GM18867 (cell line): ENCODE data around the gene SARDH.

ENCODE experiments used
- ATAC-seq: cut with Tn5 transposase; IDR thresholded peaks from one replicate; pipeline ENCODE4 v1.9.1; 2021; ENCODE audit warnings: mild to moderate bottlenecking, moderate library complexity; ENCODE audit not compliant: unreplicated experiment

Gene SARDH

DNA sequence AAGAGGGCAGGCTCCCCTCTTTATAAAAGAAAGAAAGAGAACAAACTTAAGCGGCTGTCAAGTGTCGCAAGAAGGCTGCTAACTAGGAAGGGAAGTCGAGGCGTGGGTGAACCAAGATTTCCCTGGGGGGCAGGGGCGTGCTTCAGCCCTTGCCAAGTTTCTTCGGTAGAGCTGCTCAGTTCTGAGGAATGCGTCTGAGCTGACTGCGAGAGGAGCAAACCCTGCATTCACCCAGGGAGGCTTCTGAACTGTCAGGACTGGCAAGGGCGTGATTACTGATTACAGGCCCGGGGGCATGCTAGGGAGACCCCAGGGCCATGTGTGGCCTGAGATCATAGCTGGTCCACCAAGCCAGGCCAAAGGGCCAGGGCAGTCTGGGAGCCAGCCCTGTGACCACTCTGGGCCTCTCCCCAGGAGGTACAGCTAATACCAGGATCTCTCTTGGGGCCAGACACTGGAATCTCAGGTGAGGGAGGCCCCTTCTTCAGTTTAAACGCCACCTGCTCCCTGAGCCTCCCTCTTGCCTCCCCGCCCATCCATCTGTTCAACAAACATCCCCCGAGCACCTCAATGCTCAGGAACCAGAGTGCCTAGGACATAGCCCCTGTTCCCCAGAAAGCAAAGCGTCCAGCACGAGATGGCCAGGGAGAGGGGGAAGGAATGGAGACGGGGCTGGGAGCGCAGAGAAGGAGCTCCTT, 30.9 kb downstream of the SARDH start:
- ATAC-seq, result no peak

DNA sequence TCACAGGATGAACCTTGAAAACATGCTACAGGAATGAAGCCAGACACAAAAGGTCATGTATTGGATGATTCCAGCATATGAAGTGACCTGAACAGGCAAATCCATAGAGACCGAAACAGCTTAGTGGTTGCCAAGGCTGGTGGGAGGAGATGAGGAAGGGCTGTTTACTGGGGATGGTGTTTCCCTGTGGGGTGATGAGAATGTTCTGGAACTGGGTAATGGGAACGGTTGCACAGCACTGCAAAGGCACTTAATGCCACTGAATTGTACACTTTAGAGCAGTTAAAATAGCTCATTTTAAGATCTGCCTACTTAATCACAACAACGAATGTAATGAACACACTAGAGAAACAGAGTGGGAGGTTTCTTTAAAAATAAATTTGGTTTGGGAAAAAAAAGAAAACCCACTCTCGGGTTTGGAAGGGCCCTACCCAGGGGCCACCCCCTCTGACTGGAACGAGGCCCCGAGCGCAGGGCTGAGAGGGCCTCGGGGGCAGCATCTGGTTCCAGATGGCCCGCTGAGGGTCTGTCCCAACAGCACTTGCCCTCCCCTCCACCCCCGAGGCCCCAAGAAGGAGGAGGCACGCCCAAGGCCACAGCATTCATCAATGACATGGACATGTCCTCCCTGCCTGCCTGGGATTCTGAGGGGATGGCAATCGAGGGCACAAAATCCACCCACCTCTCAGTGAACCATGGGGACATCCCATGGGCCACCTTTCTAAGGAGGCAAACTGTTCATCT, 31.7 kb downstream of the SARDH start:
- no peak for ATAC-seq

DNA sequence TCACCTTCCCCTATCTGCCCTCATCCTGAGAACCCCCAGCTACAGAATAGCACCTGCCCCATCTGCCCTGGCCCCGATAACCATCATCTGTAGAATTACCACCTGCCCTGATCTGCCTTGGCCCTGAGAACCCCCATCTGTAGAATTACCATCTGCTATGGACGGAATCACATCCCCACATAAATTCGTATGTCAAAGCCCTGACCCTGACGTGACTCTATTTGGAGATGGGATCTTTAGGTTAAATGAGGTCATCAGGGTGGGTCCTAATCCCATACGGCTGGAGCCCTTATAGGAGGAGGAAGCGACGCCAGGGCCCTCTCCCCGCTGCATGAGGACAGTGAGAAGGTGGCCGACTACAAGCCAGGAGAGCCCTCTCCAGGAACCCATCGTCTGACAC, 32.6 kb downstream of the SARDH start:
- no peak for ATAC-seq

DNA sequence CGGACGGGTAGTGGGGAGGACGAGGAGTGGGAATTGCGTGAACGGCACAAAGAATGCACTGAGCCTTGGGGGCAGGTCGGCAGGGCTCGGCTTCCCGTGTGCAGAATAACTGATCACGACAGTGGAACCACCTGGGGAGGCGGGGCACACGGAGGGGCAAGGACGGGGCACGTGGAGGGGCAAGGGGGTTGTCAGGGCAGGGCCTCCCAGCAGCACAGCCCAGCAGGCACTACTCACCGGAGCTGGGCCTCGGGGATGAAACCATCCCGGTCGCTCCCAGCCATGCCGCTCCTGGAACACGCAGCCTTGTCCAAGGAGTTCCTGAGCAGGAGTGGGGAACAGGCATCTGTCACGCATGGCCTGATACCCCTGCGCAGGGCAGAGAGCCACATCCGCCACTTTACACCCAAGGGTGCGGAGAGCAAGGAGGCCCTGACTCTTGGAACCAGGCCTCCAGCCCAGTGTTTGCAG, 33.4 kb downstream of the SARDH start:
- ATAC-seq, result no peak

DNA sequence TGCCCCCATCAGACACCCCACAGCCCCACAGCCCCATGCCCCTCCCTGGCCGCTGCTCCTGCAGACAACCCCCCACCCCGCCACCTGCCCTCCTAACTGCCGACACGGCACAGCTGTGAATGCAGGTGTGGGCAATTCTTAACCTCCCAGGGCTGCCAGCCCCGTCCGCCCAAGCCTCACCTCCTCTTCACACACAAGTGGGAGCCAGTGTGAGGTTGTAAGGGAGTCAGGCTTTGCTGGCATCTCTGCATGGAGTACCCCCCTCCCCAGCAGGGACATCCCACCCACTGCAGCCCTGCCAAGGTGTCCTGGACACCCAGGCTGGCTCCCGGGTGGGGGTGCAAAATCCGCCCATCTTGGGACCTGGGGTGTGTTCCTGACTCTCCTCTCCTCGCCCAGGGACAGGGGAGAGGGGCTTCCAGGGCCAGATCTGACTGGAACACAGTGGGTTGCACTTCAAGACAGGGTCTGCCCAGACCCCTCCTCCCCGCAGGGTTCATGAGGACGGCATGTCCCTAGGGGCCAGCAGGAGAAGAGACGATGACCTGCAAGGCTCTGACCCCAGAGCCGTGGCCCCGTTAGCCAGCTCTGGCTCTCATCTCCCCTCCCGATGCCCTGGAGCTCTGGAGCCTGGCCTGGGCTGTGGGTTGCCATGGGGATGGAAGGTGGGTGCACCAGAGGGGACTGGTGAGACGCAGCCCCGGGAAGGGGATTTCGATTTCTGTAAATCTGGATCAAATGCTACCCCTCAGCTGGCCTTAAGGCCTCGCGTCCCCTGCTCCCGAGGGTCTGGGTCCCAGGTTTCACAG, 34.4 kb downstream of the SARDH start:
- ATAC-seq, result no peak

DNA sequence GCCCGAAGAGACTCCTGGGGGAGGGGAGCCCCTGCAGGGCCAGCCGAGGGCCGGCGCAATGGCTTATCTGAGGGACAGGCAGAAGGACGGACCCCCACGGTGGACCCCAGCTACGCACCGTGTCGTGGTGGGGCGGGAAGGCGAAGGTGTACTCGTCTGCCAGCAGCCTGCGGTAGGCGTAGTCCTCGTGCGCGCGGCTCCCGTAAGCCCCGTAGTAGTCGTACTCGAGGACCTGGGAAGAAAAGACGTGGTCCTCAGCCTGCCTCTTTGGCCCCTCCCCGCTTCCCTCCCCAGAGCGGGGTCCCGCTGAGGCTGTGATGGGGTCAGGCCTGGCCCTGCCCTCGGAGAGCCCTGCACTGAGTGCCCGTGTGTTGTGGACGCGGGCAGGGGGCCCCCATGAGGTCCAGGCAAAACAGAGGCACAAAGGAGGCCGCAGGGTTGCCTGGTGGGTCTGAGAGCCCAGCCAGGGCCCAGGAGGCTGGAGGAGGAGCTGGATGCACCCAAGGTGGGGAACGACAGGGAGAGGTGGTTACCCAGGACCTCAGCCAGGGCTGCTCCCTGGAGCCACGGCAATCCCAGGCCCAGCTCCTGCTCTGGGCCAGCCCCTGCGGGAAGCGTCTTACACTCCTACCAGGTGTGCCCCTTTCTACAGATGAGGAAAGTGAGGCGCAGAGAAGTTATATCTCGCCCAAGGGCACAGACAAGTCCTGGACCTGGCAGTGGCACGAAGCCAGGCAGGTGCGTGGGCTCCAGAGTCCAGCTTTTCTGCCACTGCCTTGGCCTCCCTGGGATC, 35.2 kb downstream of the SARDH start:
- ATAC-seq, result no peak

DNA sequence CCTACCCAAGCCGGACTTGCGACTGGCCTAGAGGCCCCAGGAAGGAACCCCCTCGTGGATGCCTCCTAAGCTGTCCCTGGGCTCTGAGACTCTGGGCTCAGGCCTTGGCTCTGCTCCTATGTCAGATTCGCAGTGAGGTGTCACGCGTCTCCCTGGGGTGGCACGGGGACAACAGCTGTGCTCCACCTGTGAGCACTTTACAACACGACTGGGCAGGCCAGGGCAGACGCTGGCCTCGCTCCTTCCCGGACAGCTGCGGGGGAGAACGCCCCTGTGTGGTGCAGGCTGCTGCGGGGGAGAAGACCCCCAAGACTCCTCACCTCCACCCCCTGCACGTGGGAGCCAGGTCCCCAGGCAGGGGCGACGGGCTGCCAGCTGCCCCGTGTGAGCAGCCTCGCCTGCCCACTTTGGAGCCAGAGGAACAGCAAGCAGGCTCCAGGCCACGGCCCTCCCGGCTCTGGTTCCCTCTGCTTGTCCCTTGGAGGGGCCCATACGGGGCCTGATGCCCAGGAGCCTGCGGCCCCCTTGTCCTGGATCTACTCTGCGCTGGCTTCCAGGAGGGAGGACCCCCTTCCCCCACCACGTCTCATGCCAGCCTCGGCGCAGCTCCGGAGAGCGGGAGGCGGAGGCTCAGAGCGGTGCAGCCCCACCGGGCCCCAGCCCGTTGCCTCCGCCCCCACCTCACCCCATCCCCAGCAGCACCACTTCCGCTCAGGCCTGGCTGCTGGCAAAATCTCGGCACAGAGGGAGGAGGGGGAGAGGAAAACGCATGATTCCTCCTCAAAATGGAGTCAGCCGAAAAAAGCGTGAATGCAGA, 36.0 kb downstream of the SARDH start:
- no peak for ATAC-seq

DNA sequence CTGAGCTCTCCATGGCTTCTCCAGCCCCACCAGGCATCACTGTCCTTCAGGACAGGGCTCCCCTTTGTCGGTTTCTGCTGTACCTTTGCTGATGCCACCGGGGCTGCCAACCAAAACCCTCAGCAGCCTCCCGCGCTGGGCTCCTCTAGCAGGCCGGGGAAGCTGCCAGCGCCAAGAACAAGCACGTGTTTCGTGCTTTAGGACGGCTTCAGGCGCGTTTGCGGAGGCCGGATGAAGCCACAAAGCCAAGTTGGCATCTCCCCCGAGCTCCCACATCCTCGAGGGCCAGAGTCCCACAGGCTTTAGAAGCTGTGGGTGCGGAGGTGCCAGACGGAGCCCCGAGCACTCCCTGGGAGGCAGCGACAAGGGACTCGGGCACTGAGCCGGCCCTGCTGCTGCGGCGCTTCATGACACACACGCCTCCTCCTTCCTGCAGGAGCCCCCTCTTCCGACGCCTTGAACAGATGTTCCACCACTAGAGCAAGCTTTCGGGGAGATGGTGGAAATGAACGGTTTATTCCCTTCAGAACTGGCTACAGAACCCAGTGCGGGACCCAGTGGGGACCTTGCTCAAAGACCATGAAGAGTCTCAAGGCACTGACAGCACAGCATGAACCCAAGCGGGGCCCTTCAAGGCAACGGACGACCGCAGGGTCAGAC, 36.7 kb downstream of the SARDH start:
- ATAC-seq, result no peak

DNA sequence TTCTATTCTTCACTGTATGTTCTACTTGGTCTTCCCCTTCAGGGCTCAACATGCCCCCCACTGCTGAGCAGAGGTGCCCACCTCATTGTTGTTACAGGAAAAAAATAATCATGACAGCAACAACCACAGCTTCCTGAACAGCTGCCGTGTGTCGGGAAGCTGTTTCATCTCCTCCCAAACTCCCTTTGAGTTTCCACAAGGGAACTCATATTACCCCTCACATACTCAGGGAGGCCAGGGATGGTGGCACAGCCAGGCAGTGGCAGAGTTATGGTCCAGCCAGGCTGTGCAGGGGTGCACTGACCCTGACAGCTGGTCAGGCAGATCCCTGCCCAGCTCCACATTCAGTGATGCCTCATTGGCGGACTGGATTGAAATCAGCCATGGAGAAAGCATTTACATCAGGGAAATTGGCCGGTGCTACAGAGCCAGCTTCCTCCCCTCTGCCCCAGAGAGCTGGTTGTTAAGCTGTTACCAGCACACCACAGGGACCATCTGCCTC, 37.3 kb downstream of the SARDH start:
- no peak for ATAC-seq

DNA sequence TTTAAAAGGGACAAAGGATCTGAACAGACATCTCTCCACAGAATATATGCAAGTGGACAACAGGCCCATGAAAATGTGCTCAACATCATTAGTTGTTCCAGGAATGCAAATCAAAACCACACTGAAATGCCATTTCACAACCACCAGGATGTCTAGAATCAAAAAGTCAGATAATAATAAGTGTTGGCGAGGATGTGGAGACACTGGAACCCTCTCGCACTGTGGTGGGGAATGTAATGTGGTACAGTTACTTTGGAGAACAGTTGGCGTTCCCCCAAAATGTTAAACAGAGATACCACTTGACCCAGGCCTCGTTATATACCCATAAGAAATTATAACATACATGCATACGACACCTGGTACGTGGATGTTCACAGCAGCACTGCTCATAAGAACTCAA, 38.6 kb downstream of the SARDH start:
- no peak for ATAC-seq

DNA sequence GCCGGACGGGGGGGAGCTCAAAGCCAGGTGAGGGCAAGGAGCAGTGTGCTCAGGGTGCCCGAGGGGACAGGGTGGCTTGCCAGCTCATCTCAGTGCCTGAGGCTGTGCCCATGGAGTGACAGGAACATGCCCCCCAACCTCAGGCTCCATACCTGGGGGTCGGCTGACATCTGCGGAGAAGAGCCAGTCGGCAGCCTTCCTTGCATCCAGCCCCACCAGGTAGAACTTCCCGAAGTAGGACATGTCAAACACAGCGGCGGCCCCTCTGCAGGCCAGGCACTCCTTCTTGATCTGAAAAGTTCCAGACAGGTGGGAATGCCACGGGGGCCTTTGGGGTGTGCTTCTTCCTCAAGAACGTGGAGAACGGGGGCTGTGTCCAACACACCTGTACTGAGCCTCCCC, 42.1 kb downstream of the SARDH start:
- ATAC-seq, result no peak

DNA sequence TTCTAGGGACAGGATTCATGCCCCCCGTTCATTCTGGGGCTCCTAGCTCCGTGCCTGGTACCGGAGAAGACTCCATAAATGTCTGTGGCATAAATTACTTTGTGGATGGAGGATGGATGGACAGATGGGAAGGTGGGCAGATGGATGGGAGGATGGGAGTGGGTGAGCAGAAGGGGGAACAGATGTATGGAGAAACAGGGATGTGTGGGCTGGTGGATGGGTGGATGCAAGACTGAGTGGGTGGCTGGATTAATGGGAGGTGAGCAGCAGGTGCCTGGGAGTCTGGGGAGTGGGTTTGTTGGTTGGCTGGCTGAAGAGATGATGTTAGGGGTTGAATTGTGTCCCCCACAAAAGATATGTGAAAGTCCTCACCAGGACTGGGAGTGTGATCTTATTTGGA, 43.5 kb downstream of the SARDH start:
- no peak for ATAC-seq

DNA sequence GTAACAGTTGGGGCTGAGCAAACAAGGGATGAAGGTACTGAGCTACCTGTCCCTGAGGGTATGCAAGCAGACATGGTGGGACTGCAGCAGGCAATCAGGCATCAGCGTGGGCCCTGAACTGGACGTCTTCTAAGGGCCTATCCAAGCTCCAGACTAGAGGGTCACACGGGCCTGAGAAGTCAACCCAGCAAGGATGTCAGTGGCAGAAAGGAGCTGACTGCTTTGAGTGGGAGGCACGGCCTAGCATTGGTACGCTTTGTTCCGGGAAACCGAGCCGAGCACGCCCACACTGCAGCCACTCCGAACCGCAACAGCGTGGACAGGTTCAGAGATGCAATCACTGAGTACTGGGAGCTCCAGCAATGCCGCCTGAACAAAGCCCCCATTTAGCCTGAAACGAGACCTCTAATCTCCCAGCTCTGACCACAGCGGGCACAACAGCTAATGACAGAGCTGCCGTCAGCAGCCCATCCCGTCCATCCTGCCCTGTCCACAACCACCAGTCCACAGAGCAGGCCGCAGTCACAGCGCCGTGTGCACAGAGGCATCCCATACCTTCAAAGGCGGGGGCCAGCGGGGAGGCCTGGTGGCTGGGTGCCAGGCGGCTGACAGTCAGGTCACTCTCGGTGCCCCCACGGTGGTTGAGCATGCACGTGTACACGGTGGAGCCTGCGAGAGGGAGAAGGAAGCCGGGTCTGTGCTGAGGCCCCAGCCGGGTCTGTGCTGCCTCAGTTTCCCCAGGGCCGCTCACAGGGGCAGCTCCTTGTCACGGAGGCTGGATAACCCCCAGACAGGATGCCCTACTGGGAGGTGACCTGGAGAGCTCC, 44.2 kb downstream of the SARDH start:
- ATAC-seq, result no peak

DNA sequence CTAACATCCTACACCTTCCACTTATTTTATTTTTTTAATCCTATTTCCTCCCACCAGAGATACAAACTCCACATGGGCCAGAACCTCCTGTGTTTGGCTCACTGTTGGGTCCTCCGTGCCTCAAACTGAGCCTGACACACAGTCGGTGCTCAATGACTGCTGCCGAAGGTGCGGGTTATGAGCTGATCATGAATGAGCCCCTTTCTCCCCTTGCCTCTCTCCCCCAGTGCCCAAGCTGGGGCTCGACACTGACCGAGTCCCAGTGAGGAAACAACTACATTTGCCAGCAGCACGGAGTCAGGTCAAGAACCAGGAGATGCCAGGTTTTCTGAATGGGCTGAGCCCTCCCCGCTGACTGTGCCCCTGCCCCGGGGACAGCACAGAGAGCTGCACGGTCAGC, 45.0 kb downstream of the SARDH start:
- ATAC-seq, result no peak

DNA sequence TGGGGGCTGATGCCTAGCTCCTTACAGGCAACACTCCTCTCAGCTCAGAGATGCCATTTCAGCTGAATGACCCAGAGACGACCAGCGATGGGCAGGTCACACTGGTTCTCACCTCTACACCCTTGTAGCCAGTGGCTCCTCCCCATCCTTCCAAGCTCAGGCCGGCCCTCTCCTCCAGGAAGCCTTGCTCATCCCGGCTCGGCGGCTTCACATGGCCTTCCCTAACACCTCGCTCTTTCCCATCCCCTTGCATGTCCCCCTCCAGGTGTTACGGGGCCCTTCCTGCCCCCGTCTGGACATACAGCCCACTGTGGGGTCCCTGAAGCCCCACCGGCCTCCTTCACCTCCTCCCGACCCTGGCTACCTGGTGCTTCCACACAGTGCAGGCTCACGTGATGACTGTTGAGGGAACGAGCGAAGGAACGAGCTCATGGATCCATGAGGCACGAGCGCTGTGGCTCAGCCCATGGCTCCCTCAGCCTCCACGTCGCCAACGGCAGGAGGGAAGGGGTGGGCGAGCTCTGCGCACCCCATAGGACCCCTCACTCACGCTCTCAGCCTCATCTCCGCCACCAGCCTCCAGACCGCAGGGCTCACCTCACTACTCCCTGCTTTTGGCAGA, 45.7 kb downstream of the SARDH start:
- ATAC-seq, result no peak

DNA sequence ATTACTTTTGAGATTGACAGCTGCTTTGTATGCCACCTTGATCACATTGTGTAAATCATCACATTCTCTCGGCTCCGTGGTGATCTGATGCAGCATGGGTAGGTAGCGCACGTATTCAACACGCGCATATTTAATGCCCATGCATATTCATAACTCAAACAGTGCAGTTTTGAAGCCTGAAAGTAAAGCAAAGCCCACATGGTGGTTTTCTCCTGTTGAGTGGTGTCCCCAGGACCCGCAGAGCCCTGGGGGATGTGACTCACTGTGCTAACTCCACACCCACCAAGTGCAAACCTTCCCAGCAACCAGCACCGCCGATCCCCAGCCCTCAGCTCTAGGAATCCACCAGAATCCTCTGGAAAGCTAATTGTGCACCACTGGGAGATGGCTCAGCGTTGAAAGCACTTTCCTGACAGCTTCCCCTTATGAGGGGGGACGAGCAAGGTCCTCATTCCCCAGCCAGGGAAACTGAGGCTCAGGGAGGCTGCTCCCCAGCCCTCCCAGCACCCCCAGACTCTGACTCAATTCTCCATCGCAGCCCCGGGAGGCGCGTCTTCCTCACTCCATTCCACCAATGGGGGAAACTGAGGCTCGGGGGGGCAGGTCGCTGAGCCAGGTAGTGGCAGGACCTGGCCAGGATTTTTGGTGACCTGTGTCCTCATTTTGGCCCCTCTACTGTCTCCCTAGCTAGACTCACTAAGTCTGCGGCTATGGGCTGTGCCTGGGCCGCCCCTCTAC, 46.4 kb downstream of the SARDH start:
- no peak for ATAC-seq

DNA sequence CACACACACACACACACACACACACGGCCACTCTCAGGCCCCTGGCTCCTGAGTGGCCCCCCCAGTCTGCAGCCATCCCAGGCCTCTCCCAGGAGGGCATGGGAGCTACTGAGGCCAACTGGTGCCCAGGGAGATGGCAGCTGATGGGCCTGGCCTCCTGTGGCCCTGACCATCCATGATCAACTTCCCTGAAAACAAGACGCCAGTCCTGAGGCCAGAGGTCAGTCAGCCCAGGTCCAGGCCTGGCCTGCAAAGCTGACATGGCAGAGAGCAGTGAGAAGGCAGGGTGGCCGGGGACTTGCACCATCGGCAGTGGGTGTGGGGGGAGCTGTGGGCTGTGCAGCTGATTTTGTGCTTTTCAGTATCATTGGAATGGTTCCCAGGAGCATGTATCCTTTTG, 47.0 kb downstream of the SARDH start:
- ATAC-seq, result no peak
